Measurements from ENCODE around the gene UMOD.

GRCh38 chr16:20285993-20286499 is 66.5 kb downstream of the UMOD start:
- TF ChIP-seq CTCF (IDR thresholded peaks at IDR 0.05; ENCODE audit: extremely low read depth in 1 of 2, insufficient read depth in 1 of 2, low read depth in 1 of 2, low read length in 2 of 2) (no peak), POLR2A (IDR thresholded peaks at IDR 0.05; ENCODE audit: low read depth, low read length) (no peak), EZH2 (IDR thresholded peaks at IDR 0.05; ENCODE audit: borderline replicate concordance, low read depth, low read length, severe bottlenecking) (no peak)
